NCI-H82 treated with DMSO at 0.1 percent for 48 hours (cell line): ENCODE results near the gene IGSF1.
"Not testable (repeated sequence)": the region's sequence is repeated elsewhere in the genome, so short reads cannot be mapped to it uniquely, and the experiment has no call there.

Source experiments
- DNase-seq: peaks from one replicate; lab custom pipeline; 2025; ENCODE audit not compliant: unreplicated experiment; lab: John Stamatoyannopoulos, UW

The IGSF1 gene

DNA sequence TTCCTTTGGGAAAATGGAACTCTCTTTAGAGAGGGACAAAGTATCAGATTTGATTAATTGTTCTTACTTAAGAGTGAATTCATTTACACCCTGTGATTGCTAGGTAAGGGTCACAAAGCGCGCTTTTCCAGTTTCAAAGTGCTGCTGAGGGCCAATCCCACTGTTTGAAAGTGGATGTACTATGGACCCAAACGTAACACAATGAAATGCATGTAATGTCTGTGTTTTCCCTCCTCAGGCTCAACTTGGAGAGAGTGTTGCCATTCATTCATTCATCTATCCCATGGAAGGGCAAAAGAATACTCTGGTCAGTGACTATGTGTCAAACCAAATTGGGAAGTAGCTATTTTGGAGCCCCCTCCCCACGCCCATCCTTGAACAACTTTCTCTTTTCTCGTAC, 16.1 kb downstream of the IGSF1 start:
- DNase-seq: no peak

DNA sequence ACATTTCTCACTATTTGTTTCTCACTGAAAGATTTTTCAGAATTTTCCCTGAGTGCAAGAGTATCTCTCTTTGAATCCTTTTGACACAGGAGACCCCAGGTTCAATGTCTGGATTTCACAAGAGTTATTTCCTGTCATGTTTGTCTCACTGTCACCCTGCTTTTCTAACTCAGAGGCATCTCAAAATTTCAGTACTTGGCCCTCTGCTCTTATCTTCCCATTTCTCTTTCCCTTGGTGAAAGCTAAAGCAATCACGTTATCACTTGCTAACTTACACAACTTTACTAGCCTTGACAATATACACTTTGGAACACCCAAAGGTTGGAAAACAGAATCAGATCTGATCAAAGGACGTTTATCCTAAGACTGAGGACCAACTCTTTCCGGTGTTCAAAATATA, 17.3 kb downstream of the IGSF1 start:
- no peak for DNase-seq

DNA sequence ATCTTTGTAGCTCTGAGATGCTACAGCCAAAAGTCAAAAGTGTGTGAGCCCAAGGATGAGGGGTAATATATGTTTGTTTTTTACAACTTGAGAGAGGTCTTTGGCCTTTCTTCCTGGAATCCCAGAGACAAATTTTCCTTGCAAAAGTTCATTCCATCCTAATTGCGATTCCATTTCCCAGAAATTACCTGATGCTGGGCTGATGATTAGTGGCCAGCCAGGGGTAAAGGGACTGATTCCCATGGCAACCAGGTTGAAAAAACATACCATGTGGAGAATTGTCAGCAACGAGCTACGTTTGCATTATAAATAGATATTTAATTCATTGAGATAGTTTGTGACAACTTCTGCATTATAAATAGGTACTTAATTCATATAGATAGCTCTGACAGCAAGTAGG, 17.8 kb downstream of the IGSF1 start:
- no peak for DNase-seq

DNA sequence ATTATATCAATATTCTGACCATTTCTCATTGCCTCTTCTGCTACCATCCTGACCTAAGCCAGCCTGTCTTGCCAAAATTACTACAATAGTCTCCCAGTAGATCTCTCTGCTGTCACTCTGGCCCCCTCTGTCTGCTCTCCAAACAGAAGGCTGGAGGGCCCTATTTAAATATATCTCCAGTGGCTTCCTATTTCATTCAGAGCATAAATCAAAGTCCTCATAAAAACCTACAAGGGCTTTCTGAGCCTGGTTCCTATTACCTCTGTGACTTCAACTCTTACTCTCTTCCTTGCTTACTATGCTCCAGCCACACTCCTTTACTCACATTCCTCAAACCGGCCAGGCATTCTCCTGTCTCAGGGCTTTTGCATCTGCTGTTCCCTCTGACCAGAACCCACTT, 19.0 kb downstream of the IGSF1 start:
- no peak for DNase-seq

GRCh38 chrX:131264665-131265064, 24.4 kb downstream of the IGSF1 start:
- no peak for DNase-seq

GRCh38 chrX:131264053-131264452, 25.1 kb downstream of the IGSF1 start:
- no peak for DNase-seq

DNA sequence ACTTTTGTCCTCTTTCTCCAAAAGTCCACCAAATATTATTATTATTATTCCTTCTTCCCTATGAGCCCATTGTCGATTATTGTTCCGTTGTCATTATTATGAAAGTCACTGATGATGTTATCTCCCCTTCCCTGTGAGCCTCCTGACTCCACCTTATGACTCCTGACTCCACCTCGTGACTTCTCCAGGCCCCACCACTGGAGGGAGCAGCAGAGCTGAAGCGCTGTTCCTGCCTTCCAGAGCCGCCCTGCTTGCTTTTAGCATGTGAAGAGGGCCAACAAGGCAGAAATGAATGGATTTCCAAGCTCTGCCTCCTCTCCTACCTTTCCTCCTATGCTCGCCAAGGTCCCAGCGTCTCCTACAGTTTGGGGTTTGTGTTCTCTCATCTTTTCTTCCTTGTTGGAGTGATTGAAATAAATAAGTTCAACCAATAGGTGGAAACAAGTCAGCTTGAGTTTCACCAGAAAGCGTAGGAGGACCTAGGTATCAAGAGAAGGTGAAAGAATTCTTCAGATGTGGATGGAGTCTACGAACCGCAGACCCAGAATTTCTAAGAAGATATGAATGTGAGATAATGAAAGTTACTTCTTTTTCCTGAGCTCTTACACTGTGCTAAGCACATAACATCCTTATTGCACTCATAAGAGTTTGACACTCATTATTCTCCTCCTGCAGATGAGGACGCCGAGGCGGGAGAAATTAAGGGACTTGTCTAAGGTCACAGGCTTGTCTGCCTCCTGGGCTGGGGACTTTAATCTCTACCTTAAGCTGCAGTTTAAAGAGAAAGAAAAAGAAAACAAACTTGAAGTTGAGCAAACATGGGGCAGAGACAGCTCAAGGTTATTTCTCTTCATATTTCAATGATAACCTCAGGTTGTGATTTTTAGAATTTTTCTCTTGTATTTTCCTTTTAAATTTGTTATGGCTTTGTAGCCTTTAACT, 26.1 kb downstream of the IGSF1 start:
- no peak for DNase-seq

DNA sequence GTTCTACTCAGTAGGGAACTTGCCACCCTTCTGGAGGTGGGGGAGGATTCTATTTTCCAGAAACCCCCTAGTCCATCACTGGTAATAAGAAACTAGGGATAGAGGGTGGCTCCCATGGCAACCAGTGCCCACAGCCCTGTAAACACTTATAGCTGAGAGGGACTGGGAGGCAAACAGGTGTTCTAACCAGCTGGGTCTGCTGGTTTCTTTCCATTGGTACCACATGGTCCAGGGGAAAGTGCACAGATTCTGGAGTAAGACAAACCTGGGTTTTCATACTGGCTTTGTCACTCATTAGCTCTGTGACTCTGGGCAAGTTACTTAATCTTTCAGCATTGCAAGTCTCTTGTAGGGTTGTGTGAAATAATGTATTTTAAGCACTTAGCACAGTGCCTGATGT, 26.9 kb downstream of the IGSF1 start:
- no peak for DNase-seq

GRCh38 chrX:131257367-131257766, 31.7 kb downstream of the IGSF1 start:
- peak; percentile 73 for DNase-seq

DNA sequence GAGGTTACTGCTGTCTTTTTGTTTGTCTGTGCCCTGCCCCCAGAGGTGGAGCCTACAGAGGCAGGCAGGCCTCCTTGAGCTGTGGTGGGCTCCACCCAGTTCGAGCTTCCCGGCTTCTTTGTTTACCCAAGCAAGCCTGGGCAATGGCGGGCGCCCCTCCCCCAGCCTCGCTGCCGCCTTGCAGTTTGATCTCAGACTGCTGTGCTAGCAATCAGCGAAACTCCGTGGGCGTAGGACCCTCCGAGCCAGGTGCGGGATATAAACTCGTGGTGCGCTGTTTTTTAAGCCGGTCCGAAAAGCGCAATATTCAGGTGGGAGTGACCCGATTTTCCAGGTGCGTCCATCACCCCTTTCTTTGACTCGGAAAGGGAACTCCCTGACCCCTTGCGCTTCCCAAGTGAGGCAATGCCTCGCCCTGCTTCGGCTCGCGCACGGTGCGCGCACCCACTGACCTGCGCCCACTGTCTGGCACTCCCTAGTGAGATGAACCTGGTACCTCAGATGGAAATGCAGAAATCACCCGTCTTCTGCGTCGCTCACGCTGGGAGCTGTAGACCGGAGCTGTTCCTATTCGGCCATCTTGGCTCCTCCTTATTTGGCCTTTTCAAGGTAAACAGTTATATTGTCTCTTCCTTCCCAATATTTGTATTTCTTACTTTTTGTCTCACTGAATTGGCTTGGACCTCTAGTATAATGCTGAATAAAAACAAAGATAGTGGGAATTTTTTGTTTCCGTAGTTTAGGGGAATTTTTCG, 37.9 kb downstream of the IGSF1 start:
- not testable (repeated sequence) for DNase-seq

- DNase-seq: no peak
Observed at GRCh38 chrX:131239057-131239456, 50.0 kb downstream of the IGSF1 start.

DNA sequence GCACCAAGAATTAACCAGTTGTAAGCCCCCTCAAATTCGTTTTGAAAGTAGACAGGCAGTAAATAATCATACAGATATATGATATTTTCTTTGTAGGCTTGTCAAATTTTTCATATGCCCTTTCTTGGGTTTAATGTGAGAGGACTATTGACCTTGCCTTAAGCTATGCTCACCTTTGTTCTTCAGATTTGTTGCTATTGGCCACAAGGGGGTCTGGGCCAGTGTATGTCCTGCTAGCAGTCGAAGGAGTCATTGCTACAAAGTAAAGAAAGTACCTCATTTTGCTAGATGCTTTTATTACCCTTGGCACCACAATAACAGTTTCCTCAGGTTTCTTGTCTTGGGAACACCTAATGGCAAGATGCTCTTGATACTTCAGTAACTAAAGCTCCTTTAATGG, 51.7 kb downstream of the IGSF1 start:
- DNase-seq: no peak

DNA sequence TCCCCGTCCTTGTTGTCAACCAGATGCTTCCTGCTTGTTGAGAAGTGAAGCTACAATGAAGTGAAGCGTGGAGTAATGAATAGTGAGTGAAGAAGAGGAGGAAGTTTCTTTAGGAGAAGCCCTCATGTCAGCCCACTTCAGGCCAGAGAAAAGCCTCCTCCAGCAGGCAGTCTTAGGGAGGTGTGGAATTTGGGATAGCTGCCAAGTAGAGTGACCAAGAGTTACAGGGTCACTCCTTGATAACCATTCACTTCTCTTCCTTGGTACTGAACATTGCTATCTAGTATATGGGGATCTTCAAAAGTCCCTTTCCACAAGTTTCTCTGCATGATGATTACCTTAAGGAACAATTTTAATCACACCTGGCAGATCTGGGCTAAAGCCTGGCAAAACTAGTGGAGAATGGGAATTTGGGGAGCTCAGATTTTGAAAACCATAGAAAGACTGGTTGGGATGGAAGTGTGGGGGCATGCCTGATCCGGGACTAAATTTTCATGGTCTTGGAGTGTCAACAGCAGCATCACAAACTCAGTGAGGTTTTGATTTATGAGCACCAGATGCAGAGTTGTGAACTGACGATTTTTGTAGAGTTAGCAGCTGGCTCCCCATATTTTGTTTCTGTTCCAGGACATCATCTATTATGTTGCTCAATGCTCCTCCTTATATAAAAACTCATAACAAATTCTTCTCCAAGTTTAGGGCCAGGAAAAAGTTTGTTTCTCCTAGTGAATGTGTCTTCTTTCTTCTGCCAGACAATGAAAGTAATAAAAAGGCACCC, 53.1 kb downstream of the IGSF1 start:
- DNase-seq: no peak

DNA sequence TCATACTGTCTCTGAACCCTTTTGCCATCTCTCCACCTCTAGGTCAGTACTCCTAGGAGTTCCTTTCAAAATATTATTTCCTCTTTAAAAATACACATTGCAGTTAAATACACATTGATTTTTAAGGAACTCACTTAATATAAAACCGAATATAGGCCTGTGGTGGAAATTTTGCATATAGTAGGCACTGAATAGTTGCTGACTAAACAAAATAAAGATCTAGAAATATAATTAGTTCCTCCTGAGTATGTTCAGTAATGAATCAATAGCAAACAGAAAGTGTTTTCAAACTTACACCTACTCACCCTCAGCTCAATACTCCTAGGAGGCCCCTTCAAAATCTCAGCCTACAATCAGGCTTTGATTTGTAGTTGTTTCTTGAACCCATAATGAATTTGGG, 61.5 kb downstream of the IGSF1 start:
- no peak for DNase-seq

DNA sequence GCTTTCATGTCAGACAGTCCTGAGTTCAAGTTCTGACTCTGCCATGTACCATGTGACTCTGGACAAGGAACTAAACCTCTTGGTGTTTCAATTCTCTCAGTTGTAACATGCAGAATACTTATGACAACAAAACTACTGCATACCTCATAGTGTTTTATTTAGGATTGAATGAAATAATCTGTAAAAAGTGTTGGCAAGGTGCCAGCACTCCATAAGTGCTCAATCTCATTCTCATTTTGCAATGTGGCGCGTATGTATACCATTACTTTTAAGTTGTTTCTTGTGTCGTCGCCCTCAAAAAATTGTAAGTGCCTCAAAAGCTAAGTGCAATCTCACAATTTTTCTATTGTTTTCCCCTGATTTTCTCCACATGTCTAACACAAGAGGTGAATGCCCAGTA, 62.5 kb downstream of the IGSF1 start:
- DNase-seq: no peak

DNA sequence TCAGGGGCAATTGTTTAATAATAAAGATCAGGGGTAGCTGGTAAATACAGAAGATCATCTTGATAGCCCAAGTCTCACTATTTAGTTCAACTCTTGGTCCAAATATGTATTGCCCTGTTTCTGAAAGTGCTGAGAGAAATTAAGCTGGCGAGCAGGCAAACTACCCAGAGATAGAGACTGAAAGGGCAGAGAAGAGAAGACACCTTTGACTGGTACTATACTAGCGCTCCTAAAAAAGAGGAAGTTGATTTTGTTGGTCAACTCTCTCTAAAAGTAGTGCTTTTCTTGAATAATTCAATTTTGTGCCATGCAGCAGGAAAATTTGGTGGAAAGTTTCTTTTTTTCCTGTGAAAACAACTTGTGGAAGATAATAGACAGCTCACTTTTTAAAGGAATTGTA, 64.0 kb downstream of the IGSF1 start:
- DNase-seq: no peak
